IMR-90 (cell line): Measurements from ENCODE around the gene C11orf58. TPM values are rescaled to one million over a fixed set of nuclear protein-coding genes. Genes with fewer than 3 reads are reported as not detected.
A peak's percentile ranks its signal among the peaks of the same experiment; 100 is the strongest.

Source experiments
- ATAC-seq: fragments of 200-7000 bp; cut with Tn5 transposase; 2 replicates; pipeline ENCODE4 v1.9.1; 2020; ENCODE audit warnings: low read depth, mild to moderate bottlenecking, moderate library complexity
- BruUV-seq: library from RNA; stranded (reverse); fragments of 400-500 nt; replicated peaks from 2 replicates; lab custom pipeline; 2021; lab: Mats Ljungman, UMichigan
- CTCF ChIA-PET: fragments of 300-600 bp; formaldehyde crosslinking; extraction: SDS; loops from one replicate; lab custom pipeline; 2021; ENCODE audit warnings: antibody characterized with exemption; lab: Yijun Ruan, JAX
- POLR2A ChIA-PET: fragments of 300-600 bp; sonication (Branson Sonifier 250); formaldehyde crosslinking; loops from one replicate; lab custom pipeline; 2022; ENCODE audit warnings: antibody characterized with exemption; ENCODE audit not compliant: unreplicated experiment; lab: Charles Lee
- DNase-seq: peaks from one replicate; pipeline ENCODE4 v3.0.0; 2013
- H2AFZ ChIP-seq: replicated peaks from 2 replicates; pipeline ENCODE3; 2013; ENCODE audit warnings: low read length, mild to moderate bottlenecking; ENCODE audit not compliant: poor library complexity
- H2AK5ac ChIP-seq: 2 replicates; pipeline ENCODE4 v1.6.1; 2013; ENCODE audit warnings: low read depth, low read length, inconsistent platforms
- H2AK9ac ChIP-seq: replicated peaks from 2 replicates; pipeline ENCODE3; 2013; ENCODE audit warnings: mild to moderate bottlenecking, low read depth, low read length, moderate library complexity; ENCODE audit not compliant: poor library complexity
- H2BK120ac ChIP-seq: 2 replicates; pipeline ENCODE4 v1.6.1; 2013; ENCODE audit warnings: low read depth, low read length, inconsistent platforms
- H2BK15ac ChIP-seq: 3 replicates; pipeline ENCODE4 v1.6.1; 2013; ENCODE audit warnings: low read depth, low read length, inconsistent platforms
- H2BK20ac ChIP-seq: 2 replicates; pipeline ENCODE4 v1.6.1; 2013; ENCODE audit warnings: low read depth, mild to moderate bottlenecking, inconsistent platforms, low read length, moderate library complexity
- H2BK5ac ChIP-seq: 2 replicates; pipeline ENCODE4 v1.6.1; 2013; ENCODE audit warnings: mild to moderate bottlenecking, low read depth, low read length, inconsistent platforms; ENCODE audit not compliant: poor library complexity, severe bottlenecking
- H3K14ac ChIP-seq: replicated peaks from 2 replicates; pipeline ENCODE4 v1.6.1; 2013; ENCODE audit warnings: low read depth, low read length, inconsistent platforms
- H3K18ac ChIP-seq: 2 replicates; pipeline ENCODE4 v1.6.1; 2013; ENCODE audit warnings: low read depth, low read length, control low read depth
- H3K23ac ChIP-seq: 2 replicates; pipeline ENCODE4 v1.6.1; 2013; ENCODE audit warnings: low read depth, low read length, inconsistent platforms
- H3K27ac ChIP-seq: 2 replicates; pipeline ENCODE4 v1.5.1; 2013; ENCODE audit warnings: mild to moderate bottlenecking, control low read depth, low read length; ENCODE audit not compliant: insufficient read depth
- H3K27me3 ChIP-seq: 2 replicates; pipeline ENCODE4 v1.6.1; 2013; ENCODE audit warnings: low read length; ENCODE audit not compliant: control insufficient read depth, insufficient read depth
- H3K36me3 ChIP-seq: 2 replicates; pipeline ENCODE4 v1.6.1; 2013; ENCODE audit warnings: low read length, mixed read lengths; ENCODE audit not compliant: control insufficient read depth, insufficient read depth
- H3K4ac ChIP-seq: 2 replicates; pipeline ENCODE4 v1.6.1; 2013; ENCODE audit warnings: low read depth, low read length, inconsistent platforms
- H3K4me1 ChIP-seq: 2 replicates; pipeline ENCODE4 v1.6.1; 2013; ENCODE audit warnings: low read length, mixed read lengths; ENCODE audit not compliant: control insufficient read depth, insufficient read depth
- H3K4me2 ChIP-seq: 2 replicates; pipeline ENCODE4 v1.6.1; 2013; ENCODE audit warnings: low read depth, mild to moderate bottlenecking, control low read depth, low read length, moderate library complexity
- H3K4me3 ChIP-seq: 2 replicates; pipeline ENCODE4 v1.5.1; 2013; ENCODE audit warnings: low read depth, mild to moderate bottlenecking, control low read depth, low read length, moderate library complexity; ENCODE audit not compliant: insufficient read depth
- H3K56ac ChIP-seq: 2 replicates; pipeline ENCODE4 v1.6.1; 2013; ENCODE audit warnings: low read length, inconsistent platforms; ENCODE audit not compliant: insufficient read depth; ENCODE audit errors: extremely low read depth
- H3K79me1 ChIP-seq, 2 experiments: 2 replicates each; pipeline ENCODE4 v1.6.1; 2013; ENCODE audit warnings: low read length in 2 of 2, inconsistent platforms in 1 of 2, low read depth in 1 of 2
- H3K9ac ChIP-seq: 2 replicates; pipeline ENCODE4 v1.6.1; 2013; ENCODE audit warnings: low read depth, low read length, control low read depth
- H3K9me1 ChIP-seq: 2 replicates; pipeline ENCODE4 v1.6.1; 2013; ENCODE audit warnings: low read length, inconsistent platforms; ENCODE audit not compliant: insufficient read depth
- H3K9me3 ChIP-seq: 2 replicates; pipeline ENCODE4 v1.6.1; 2013; ENCODE audit warnings: low read length; ENCODE audit not compliant: control insufficient read depth, insufficient read depth
- H4K20me1 ChIP-seq: 2 replicates; pipeline ENCODE4 v1.6.1; 2013; ENCODE audit warnings: low read length, inconsistent platforms; ENCODE audit not compliant: insufficient read depth
- H4K5ac ChIP-seq: 2 replicates; pipeline ENCODE4 v1.6.1; 2013; ENCODE audit warnings: mild to moderate bottlenecking, low read depth, low read length, control low read depth
- H4K8ac ChIP-seq, 2 experiments: 2 replicates each; pipeline ENCODE4 v1.6.1; 2013; ENCODE audit warnings: low read depth in 2 of 2, low read length in 2 of 2, control low read depth in 1 of 2, inconsistent platforms in 1 of 2
- H4K91ac ChIP-seq: 2 replicates; pipeline ENCODE4 v1.6.1; 2013; ENCODE audit warnings: low read depth, low read length, inconsistent platforms; ENCODE audit not compliant: insufficient read depth
- BHLHE40 ChIP-seq: fragments of 150-350 bp; IDR thresholded peaks from 2 replicates; pipeline ENCODE4 v1.6.1; 2016; ENCODE audit warnings: mild to moderate bottlenecking, low read depth, low read length
- CTCF ChIP-seq: conservative IDR thresholded peaks from 2 replicates; pipeline ENCODE4 v1.5.1; 2012; ENCODE audit warnings: mild to moderate bottlenecking, low read depth, low read length, improper control_type of control experiment
- MAFK ChIP-seq: IDR thresholded peaks from 2 replicates; pipeline ENCODE4 v1.6.1; 2012; ENCODE audit warnings: low read depth, low read length, improper control_type of control experiment
- NFE2L2 ChIP-seq: fragments of 150-350 bp; IDR thresholded peaks from 2 replicates; pipeline ENCODE4 v1.6.1; 2016; ENCODE audit warnings: low read depth, mild to moderate bottlenecking, low read length
- POLR2A ChIP-seq: IDR thresholded peaks from 2 replicates; pipeline ENCODE4 v1.6.1; 2012; ENCODE audit warnings: mild to moderate bottlenecking, low read depth, low read length
- RAD21 ChIP-seq: IDR thresholded peaks from 2 replicates; pipeline ENCODE4 v1.6.1; 2012; ENCODE audit warnings: low read length, improper control_type of control experiment
- SMC3 ChIP-seq: fragments of 150-350 bp; IDR thresholded peaks from 2 replicates; pipeline ENCODE4 v1.6.1; 2016; ENCODE audit warnings: low read depth, mild to moderate bottlenecking, antibody characterized with exemption, low read length, moderate library complexity
- WGBS, 2 experiments: methylation state at CpG; one replicate each; pipeline versions ENCODE4 v1.1.5 to v1.1.7; 2013; ENCODE audit warnings: missing lambda C conversion rate in 2 of 2; ENCODE audit not compliant: insufficient read length in 1 of 2; ENCODE audit errors: extremely low coverage in 2 of 2; 5-methylcytosine and 5-hydroxymethylcytosine counted together
- dilution Hi-C: fragments of 300-500 bp; cut with HindIII; formaldehyde crosslinking; loops from one replicate; pipeline ENCODE4 v1.14.3; 2018; ENCODE audit warnings: low sequenced_read_pairs; ENCODE audit not compliant: unreplicated experiment
- in situ Hi-C: fragments of 300-500 bp; cut with MboI; formaldehyde crosslinking; loops from 3 replicates; pipeline ENCODE4 v1.14.3; 2019; ENCODE audit warnings: low sequenced_read_pairs, inconsistent platforms, mixed read lengths
- intact Hi-C: fragments of 100-400 bp; cut with micrococcal nuclease; formaldehyde crosslinking; loops from 2 replicates; pipeline ENCODE4 v1.10.0; 2022
- polyA plus RNA-seq, 3 experiments: library from polyadenylated mRNA; depleted of rRNA; stranded (reverse); fragments of >200 nt; gene quantifications; 2 replicates each; pipeline ENCODE4 v1.2.3, GENCODE V29; 2012; ENCODE audit warnings: low replicate concordance in 1 of 3
- total RNA-seq: library from RNA; depleted of rRNA; stranded (reverse); fragments of >200 nt; gene quantifications from 2 replicates; pipeline ENCODE4 v1.2.3, GENCODE V29; 2012
- TF ChIP-seq, protein P1 (sequence below): fragments of 150-350 bp; IDR thresholded peaks from 2 replicates; pipeline ENCODE4 v1.6.1; 2017; ENCODE audit warnings: mild to moderate bottlenecking, antibody characterized with exemption, low read length, low read depth

The C11orf58 gene
- total and polyA plus RNA-seq, 2 of the 4 experiments (the other 2 are of a cell fraction): 53.8 to 67.8 TPM

- no peak overlapping the region for H4K91ac ChIP-seq
- peaks cover 27 to 39% of the 10 kb centered on the region in 2 experiments for H3K79me1 ChIP-seq
- DNase-seq (no peak), ATAC-seq (no peak)
- H3K4me2 ChIP-seq: no peak overlapping the region
- TF ChIP-seq RAD21: no peak
- TF ChIP-seq CTCF: no peak
- TF ChIP-seq, protein P1, sequence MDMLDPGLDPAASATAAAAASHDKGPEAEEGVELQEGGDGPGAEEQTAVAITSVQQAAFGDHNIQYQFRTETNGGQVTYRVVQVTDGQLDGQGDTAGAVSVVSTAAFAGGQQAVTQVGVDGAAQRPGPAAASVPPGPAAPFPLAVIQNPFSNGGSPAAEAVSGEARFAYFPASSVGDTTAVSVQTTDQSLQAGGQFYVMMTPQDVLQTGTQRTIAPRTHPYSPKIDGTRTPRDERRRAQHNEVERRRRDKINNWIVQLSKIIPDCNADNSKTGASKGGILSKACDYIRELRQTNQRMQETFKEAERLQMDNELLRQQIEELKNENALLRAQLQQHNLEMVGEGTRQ: no peak
- no peak for TF ChIP-seq POLR2A
- no peak for TF ChIP-seq BHLHE40
- peak; percentile 43; the same call in 1 of the 2 replicates for TF ChIP-seq MAFK
- no peak for TF ChIP-seq SMC3
- no peak for TF ChIP-seq NFE2L2
- H3K14ac ChIP-seq: no peak overlapping the region
- H3K23ac ChIP-seq: no peak overlapping the region
- H3K27me3 ChIP-seq: no peaks in the 10 kb centered on the region
- H2BK15ac ChIP-seq: no peak overlapping the region
- no peak overlapping the region for H2BK5ac ChIP-seq
- H4K8ac ChIP-seq: no peak overlapping the region
- no peak overlapping the region for H2BK20ac ChIP-seq
- no peak overlapping the region for H4K5ac ChIP-seq
- no peak overlapping the region for H3K9ac ChIP-seq
- H2AFZ ChIP-seq: no peak overlapping the region
- CTCF ChIA-PET: no interaction called here
- POLR2A ChIA-PET: no interaction called here
- intact Hi-C loops (no loop called here), in situ Hi-C loops (no loop called here), dilution Hi-C loops (no loop called here)
- no peaks in the 10 kb centered on the region for H3K9me3 ChIP-seq
- no peak overlapping the region for H3K4me3 ChIP-seq
- no peak overlapping the region for H3K4ac ChIP-seq
- H4K20me1 ChIP-seq: peaks cover 4% of the 10 kb centered on the region; the same call in 1 of the 2 replicates
- peaks cover 54% of the 10 kb centered on the region for H3K36me3 ChIP-seq
- no peak overlapping the region for H2AK9ac ChIP-seq
- no peaks in the 10 kb centered on the region for H3K4me1 ChIP-seq
- no peaks in the 10 kb centered on the region for H3K9me1 ChIP-seq
- no peak overlapping the region for H2AK5ac ChIP-seq
- H2BK120ac ChIP-seq: no peak overlapping the region
- 100% methylated on average over 1 of the region's 1 CpG; no CpG with 5 or more reads in 1 of the 2 experiments for WGBS, 2 experiments
- no peak overlapping the region for H3K18ac ChIP-seq
- H3K56ac ChIP-seq: no peak overlapping the region
- no peak overlapping the region for H3K27ac ChIP-seq
- no TSS peak for BruUV-seq
Measured at GRCh38 chr11:16749092-16749491, 10.6 kb downstream of the C11orf58 start.
